Stimulated activated CD8-positive, alpha-beta memory T cell treated with anti-CD3 and anti-CD28 coated beads, Interleukin-7, amount 100 ng/mL, for 24 hours (primary cell): Measurements from ENCODE around the gene USP9X.
"Not testable (repeated sequence)": the region's sequence is repeated elsewhere in the genome, so short reads cannot be mapped to it uniquely, and the experiment has no call there.

Experiments used
- DNase-seq: peaks from one replicate; pipeline ENCODE4 v3.0.0-alpha.2; 2020; ENCODE audit warnings: low read depth

The USP9X gene, protein sequence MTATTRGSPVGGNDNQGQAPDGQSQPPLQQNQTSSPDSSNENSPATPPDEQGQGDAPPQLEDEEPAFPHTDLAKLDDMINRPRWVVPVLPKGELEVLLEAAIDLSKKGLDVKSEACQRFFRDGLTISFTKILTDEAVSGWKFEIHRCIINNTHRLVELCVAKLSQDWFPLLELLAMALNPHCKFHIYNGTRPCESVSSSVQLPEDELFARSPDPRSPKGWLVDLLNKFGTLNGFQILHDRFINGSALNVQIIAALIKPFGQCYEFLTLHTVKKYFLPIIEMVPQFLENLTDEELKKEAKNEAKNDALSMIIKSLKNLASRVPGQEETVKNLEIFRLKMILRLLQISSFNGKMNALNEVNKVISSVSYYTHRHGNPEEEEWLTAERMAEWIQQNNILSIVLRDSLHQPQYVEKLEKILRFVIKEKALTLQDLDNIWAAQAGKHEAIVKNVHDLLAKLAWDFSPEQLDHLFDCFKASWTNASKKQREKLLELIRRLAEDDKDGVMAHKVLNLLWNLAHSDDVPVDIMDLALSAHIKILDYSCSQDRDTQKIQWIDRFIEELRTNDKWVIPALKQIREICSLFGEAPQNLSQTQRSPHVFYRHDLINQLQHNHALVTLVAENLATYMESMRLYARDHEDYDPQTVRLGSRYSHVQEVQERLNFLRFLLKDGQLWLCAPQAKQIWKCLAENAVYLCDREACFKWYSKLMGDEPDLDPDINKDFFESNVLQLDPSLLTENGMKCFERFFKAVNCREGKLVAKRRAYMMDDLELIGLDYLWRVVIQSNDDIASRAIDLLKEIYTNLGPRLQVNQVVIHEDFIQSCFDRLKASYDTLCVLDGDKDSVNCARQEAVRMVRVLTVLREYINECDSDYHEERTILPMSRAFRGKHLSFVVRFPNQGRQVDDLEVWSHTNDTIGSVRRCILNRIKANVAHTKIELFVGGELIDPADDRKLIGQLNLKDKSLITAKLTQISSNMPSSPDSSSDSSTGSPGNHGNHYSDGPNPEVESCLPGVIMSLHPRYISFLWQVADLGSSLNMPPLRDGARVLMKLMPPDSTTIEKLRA (N-terminal part only)

DNA sequence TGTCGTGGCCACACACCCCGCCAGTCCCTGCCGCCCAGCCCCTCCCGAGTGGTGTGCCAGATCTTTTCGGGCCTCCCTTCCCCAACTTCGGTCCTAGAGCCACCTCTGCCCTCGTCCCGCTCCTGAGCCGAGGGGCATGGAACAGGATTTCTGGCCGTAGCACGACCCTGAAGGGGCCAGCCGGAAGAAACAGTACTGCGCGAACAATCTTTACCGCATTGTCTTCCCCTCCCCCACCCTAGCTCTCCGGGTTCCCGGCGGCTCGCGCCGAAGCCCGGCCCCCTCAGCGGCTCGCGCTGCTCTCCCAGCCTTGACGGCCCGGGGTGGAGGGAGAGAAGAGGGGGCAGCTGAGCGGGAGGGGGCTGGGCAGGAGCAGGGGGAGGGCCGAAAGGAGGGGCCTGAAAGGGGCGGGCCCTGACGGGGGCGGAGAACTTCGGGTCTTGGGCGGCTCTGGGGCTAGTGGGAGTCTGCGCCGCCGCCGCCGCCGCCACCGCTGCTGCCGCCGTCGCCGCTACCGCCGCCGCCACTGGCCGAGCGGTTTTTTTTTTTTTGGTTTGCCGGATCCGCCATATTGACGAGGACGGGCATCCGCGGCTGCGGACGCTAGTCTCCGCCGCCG is at the start of gene USP9X:
Gene USP9X, plus strand, starts transcription at position 553 of the 619 bp plus-strand sequence. CDS start 38,184 bp downstream, outside the sequence.
- peak; percentile 64 for DNase-seq

DNA sequence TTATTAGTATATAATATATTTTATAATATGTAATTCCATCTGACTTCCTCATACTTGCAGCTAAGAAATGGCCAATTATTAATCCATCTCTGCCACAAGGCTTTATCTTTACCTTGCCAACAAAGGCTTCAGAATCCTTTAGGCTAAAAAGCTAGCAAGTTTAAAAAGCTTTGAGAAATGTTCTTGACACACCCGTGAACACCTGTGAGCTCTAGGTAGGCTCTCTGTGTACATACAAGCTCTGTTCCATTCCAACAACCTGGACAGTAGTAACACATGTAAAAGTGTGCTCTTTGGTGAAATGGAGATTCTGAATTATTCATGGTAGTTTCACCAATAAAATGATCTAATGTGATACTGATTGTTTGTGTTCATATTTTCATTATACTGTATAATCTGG is 49.7 kb upstream of the USP9X start:
- DNase-seq, result no peak

DNA sequence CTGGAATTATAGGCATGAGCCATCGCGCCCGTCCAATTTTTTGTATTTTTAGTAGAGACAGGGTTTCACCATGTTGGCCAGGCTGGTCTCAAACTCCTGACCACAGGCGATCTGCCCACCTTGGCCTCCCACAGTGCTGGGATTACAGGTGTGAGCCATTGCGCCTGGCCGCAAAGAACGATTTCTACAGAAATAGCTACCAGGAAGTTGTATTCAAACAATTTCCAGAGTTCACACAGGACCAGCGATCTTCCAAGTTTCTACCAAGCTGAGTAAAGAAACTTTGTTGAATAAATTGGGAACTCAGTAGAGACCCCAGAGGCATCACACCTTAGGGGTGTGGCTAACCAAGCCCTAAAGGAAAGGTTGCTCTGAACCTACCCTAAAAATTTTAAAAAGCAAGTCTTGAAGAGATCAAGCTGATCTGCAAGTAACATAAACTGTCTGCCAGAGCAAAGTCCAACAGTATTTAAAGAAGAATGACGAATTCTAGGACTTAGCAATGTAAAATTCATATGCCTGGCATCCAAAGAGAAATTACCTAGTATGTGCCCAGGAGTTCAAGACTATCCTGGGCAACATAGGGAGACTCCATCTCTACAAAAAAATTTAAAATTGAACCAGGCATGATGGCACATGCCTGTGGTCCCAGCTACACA is 48.4 kb upstream of the USP9X start:
- no peak for DNase-seq

DNA sequence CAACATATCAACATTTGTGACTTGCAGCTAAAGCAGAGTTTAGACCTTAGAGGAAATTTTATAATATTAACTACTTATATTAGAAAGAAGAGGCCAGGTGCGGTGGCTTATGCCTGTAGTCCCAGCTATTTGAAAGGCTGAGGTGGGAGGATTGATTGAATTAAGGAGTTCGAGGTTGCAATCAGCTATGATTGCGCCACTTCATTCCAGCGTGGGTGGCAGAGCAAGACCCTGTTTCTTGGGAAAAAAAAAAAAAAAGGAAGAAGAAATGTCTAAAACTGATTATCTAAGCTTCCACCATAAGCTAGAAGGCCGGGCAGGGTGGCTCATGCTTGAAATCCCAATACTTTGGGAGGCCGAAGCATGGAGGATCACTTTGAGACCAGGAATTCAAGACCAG is 42.0 kb upstream of the USP9X start:
- no peak for DNase-seq

DNA sequence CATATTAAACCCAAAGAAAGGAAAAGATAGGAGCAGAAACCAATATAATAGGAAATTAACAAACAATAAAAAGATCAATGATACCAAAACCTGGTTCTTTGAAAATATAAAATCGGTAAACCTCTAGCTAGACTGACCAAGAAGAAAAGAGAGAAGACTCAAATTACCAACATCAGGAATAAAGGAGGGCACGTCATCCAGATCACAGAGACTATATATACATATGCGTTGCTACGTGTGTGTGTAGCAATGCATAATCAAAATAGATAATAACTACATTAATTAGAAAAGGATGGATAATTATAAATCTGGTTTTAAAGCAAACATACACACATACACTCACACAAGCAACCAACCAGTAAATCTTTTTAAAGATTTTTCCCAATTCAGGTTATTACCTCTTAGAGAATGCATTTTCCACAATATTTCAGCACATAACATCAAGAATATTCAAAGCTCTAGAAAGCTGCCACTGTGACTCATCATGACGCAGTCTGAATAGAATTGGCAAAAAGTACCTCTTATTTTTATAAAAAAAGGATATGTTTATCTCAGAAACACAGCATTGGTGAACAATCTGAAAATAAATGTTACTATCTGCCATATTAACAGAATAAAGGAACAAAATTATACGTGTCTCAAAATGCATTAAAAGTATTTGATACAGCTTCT is 41.4 kb upstream of the USP9X start:
- DNase-seq, result no peak

DNA sequence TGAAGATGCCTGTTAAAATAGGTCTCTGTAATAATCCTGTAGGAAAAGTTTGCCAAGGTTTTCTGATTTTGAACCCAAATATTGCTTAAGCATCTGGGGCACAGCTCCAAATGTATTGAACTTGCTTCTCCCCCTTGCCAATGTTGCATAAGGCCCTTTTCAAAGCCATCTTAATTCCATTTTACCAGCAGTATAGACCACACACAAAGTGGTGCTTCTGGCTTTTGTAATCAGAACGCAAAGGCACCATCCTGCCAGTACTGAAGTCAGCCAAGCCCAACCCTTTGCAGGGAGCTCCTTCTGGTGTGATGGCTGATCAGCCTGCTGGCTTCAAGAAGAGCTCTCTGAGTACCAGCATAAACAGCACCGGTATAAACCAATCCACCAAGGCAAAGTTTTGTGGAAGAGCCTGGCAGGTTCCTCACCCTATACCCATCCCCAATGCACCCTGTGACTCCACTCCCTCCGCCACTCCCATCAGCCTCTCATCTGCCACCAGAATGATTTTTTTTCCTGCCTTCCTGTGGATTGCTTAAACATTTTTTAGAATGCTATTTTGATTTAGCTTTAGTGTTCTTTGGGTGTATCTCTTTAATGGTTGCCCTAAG is 39.2 kb upstream of the USP9X start:
- no peak for DNase-seq

DNA sequence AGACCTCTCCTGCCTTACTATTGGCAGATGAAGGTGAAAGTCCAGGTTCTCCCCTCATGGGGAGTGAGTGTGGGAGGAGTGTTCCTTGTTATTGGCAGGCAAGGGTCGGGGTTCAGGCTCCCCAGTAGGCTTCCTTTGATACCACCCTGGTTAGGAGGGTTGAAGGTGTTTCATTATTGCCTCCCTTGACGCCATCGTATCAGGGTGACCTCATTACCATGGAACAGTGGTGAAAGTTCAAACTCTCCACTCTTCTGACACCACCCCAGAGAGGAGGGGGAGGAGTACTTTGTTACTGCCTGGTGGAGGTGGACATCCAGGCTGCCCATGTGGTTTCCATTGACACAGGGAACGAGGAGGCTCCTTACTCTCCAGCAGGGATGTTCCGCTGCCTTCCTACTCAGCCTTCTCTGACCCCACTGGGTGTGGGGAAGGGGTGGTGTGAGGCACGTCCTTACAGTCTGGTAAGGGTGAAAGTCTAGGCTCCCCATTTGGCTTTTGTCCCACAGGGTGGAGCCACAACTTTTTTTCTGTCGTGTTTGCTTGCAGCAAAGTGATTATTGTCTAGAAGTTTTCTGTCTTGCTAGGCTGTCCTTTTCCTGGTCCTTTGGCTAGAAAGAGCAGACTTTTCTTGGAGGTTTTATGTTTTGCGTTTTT is 37.2 kb upstream of the USP9X start:
- DNase-seq, result no peak

DNA sequence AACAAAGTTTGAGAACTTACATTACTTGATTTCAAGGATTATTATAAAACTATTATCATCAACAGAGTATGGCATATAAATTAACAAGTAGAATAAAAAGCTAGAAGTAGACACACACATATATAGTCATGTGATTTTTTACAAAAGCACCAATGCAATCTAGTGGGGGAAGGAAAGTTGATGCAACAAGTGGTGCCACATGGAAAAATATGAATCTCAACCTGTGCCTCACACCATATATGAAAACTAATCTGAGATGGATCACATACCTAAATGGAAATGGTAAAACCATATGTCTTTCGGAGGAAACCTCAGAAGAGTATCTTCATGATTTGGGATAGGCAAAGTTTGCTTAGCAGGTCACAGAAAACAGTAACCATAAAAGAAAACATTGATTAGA is 34.9 kb upstream of the USP9X start:
- DNase-seq, result no peak

DNA sequence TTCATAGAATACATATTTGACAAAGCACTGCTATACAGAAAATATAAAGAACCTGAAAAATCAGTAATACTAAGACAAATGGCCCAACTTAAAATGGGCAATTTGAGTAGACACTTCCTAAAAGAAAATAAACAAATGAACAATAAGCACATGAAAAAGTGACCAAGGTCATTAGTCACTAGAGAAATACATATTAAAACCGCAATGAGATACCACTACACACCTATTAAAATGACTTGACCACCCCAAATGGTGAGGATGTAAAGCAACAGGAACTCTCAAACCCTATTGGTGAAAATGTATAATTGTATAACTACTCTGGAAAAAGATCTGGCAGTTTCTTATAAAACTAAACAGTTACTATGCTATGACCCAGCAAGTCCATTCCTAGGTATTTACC is 34.0 kb upstream of the USP9X start:
- no peak for DNase-seq

DNA sequence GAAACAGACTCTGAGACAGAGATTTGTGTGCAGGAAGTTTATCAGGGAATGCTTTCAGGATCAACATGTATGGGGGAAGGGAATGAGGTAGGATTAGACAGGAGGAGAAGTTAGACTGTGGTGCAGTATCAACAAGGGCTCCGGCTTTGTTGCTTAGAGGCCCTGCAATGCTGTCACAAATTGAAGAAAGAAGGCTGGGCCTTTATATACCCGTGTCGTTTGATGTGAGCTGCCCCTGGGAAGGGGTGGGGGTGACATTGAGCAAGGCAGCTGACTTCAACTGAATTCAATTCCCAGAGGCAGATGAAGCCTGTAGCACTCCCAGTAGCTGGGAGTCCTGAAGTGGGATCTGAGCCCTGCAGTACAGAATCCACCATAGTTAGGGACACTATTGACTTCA is 29.5 kb upstream of the USP9X start:
- DNase-seq, result no peak

DNA sequence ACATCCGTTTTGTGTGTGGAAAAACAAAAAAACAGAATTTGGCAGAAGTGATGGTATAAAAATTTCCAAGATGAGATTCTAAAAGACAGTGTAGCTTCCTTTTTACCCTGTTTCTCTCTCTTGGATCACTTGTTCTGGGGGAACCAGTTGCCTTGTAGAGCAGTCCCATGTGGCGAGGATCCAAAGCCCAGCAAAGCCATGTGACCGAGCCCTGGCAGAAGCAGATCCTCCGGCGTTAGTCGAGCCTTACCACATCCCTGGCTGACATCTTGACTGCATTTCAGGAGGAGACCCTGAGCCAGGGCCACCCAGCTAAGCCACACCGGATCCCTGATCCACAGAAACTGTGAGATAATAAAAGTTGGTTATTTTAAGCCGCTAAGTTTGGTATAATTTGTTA is 22.0 kb upstream of the USP9X start:
- DNase-seq, result not testable (repeated sequence)

DNA sequence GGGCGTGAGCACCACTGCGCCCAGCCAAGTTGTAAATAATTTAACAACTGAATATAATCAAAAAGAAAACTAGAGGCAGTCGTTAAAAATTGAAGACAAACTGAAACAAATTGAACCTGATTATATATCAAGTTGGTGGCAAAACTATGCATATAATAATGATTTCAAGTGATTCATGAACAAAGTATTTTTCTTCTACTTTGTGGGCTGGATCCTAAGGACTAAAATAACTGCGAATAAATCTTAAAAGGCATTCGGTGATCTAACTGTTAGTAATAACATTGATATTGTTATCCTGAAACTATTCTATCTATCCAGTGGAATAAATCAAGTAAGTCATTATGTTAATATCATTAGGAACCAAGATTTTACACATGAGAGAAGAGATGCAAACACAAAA is 21.2 kb upstream of the USP9X start:
- DNase-seq, result no peak

DNA sequence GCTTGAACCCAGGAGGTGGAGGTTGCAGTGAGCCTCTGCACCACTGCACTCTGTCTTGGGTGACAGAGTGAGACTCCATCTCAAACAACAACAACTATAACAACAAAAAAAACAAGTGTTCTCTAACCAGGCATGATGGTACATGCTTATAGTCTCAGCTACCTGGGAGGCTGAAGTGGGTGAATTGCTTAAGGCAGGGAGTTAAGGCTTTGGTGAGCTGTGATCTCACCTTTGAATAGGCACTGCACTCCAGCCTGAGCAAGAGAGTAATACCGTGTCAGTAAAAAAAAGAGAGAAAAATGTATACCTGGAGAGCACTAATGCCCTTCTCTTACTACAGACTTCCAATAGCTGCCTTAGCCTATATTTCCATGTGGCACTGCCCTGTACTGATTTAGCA is 18.9 kb upstream of the USP9X start:
- DNase-seq, result no peak

DNA sequence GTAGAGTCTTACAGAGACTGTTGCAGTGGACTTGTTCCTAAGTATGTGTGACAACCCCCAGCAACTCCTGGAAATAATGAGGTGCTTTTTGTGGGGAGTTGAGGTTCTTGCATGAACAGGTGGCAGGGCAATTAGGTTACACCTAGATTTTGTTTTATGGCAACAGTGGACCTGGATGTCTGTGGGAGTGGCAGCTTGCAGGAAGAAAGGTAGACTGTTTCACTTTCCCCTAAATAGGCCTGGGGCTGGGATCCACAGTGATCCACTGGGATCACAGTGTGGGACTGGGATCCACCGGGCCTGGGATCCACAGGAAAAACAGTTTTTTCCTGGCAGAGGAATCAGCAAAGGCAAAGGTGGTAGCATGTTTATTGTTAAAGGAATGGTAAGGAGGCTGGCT is 18.3 kb upstream of the USP9X start:
- DNase-seq, result no peak

DNA sequence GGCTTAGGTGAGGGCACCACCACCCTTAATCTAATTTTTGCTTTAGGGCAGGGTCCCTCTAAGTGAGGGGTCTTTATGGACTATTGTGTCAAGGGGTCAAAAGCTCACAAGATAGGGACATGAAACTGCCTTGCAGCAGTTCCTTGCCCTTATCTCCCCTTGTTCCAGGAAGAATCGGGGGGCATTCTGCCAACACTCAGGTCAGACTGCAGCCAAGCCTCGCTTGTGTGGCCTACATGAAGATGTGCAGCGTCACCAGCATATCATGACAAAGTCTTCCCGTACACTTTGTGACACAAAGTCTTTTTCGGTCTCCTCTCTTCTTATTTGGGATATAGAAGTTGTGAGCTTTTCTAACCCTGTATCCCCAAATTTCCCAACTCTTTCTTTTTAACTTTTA is 17.5 kb upstream of the USP9X start:
- DNase-seq, result no peak

DNA sequence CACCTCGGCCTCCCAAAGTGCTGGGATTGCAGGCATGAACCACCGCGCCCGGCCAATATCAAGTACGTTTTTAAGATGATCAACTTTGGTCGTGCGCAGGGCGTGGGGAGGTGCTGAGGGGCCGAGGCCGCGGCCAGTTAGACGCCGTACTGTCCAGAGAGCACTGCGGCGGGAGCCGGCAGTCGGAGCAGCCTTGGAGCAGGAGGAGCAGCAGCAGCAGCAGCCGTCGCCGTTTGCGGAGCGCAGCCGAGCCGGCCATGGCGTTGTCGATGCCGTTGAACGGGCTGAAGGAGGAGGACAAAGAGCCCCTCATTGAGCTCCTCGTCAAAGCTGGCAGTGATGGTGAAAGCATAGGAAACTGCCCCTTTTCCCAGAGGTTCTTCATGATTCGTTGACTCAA is 8.5 kb upstream of the USP9X start:
- no peak for DNase-seq

DNA sequence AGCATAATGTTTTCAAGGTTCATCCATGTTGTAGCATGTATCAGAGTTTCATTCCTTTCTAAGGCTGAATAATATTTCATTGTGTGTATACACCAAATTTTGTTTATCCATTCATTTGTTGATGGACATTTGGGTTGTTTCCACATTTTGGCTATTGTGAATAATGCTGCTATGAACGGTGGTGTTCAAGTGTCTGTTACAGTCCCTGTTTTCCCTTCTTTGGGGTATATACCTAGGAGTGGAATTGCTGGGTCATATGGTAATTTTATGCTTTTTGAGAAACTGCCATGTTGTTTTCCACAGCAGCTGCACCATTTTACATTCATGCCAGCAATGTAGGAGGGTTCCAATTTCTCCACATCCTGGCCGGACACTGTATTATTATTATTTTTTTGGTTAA is 3.4 kb upstream of the USP9X start:
- no peak for DNase-seq

DNA sequence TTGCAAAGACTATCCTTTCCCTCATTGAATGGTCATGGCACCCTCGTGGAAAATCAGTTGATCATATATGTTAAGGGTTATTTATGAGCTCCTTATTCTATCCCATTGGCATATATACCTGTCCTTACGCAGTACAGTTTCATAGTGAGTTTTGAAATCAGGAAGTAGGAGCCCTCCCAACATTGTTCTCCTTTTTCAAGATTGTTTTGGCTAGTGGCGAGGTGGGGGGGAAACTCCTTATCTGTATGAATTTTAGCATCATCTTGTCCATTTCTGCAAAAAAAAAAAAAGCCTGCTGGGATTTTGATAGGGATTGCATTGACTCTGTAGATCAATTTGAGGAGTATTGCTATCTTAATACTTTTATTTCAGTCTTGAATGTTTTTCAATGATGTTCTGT is 2.5 kb upstream of the USP9X start:
- DNase-seq, result no peak

DNA sequence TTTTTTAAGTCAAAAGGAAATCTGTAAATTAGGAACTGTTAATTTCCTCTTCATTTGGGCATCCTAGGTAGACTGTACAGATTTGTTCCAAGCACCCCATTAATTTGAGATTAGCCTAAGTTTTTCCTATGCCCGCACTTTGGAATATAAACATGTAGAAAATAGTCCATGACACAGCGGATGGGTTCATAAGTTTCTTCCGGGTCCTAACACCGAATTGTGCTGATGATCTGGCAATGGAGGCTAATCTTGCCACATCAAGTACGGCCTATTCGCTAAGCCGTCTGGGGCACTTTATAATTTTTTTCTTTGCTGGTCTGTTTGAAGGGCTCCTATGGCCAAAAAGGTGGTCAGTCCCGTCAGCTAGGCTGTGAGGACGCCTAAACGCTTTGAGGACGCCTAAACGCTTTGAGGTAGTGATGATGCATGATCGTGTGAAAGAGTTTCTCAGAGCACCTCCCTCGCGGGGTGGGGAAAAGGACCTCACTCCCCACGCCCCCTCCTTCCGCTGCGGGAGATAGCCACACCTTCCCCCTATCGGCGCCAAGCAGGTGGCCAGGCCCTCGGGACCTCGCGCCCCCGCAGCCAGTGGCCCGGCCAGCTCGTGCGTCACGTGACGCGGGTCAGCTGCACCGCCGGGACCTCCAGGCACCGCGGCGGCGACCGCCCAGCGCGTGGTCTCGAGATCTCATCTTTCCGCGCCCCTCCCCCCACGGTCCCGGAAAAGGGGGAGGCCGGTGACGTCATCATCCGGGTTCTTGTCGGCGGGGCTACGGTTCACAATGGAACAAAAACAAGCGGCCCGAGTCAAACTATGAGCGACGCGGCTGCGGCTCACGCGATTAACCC is 977 bp upstream of the USP9X start:
- DNase-seq, result peak; percentile 92

DNA sequence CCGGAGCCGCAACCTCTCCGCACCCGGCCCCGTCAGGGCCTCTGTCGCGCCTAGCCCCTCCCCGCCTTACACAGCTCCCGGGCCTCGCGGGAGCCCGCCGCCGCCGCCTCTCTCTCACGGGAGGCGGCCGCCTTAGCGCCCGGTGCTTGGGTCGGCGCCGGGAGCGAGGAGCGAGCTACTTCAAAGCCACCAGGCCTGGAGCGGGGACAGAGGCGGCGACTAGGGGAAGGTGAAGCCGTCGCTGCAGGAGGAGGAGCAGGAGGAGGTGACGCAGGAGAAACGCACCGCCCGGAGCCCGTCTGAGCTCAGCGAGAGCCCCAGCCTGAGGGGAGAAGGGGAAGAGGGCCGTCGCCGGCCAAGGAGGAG is 250 bp downstream of the USP9X start:
- DNase-seq, result no peak
